Mesendoderm (in vitro differentiated cells): Measurements from ENCODE around the gene SOBP.
"Not testable (repeated sequence)": the region's sequence is repeated elsewhere in the genome, so short reads cannot be mapped to it uniquely, and the experiment has no call there.

ENCODE experiments used
- DNase-seq: peaks from one replicate; pipeline ENCODE4 v3.0.0; 2013
- H2AK5ac ChIP-seq: 2 replicates; pipeline ENCODE4 v1.6.1; 2013; ENCODE audit warnings: low read length, inconsistent platforms
- H2BK120ac ChIP-seq: 2 replicates; pipeline ENCODE4 v1.6.1; 2013; ENCODE audit warnings: low read depth, mild to moderate bottlenecking, low read length, moderate library complexity, mixed read lengths
- H2BK15ac ChIP-seq: replicated peaks from 2 replicates; pipeline ENCODE4 v1.6.1; 2013; ENCODE audit warnings: low read depth, mild to moderate bottlenecking, moderate library complexity
- H2BK5ac ChIP-seq: 2 replicates; pipeline ENCODE4 v1.6.1; 2013; ENCODE audit warnings: low read length, inconsistent platforms
- H3K18ac ChIP-seq: 2 replicates; pipeline ENCODE4 v1.6.1; 2013; ENCODE audit warnings: mild to moderate bottlenecking, low read length, mixed read lengths
- H3K23ac ChIP-seq: one replicate; pipeline ENCODE4 v1.6.1; 2013; ENCODE audit warnings: low read length
- H3K27ac ChIP-seq: 2 replicates; pipeline ENCODE4 v1.5.1; 2013; ENCODE audit warnings: low read depth, mild to moderate bottlenecking, inconsistent platforms, low read length, moderate library complexity
- H3K27me3 ChIP-seq: 2 replicates; pipeline ENCODE4 v1.6.1; 2013; ENCODE audit warnings: low read length, control low read depth, mild to moderate bottlenecking, inconsistent platforms; ENCODE audit not compliant: insufficient read depth, poor library complexity
- H3K36me3 ChIP-seq: 2 replicates; pipeline ENCODE4 v1.6.1; 2013; ENCODE audit warnings: low read length, inconsistent platforms; ENCODE audit not compliant: control insufficient read depth, insufficient read depth
- H3K4ac ChIP-seq: one replicate; pipeline ENCODE4 v1.6.1; 2013; ENCODE audit warnings: low read depth, mild to moderate bottlenecking, low read length, moderate library complexity
- H3K4me1 ChIP-seq: 2 replicates; pipeline ENCODE4 v1.6.1; 2013; ENCODE audit warnings: low read depth, low read length, inconsistent platforms; ENCODE audit not compliant: control insufficient read depth
- H3K4me2 ChIP-seq: 2 replicates; pipeline ENCODE4 v1.6.1; 2013; ENCODE audit warnings: low read length
- H3K4me3 ChIP-seq: 2 replicates; pipeline ENCODE4 v1.5.1; 2013; ENCODE audit warnings: mild to moderate bottlenecking, low read length
- H3K56ac ChIP-seq: one replicate; pipeline ENCODE4 v1.6.1; 2013; ENCODE audit warnings: low read length
- H3K79me1 ChIP-seq: 2 replicates; pipeline ENCODE4 v1.6.1; 2013; ENCODE audit warnings: low read length, inconsistent platforms
- H3K79me2 ChIP-seq: 2 replicates; pipeline ENCODE4 v1.6.1; 2013; ENCODE audit warnings: mild to moderate bottlenecking, low read length; ENCODE audit not compliant: control insufficient read depth, insufficient read depth
- H3K9ac ChIP-seq: 2 replicates; pipeline ENCODE4 v1.6.1; 2013; ENCODE audit warnings: low read length, inconsistent platforms
- H4K5ac ChIP-seq: one replicate; pipeline ENCODE4 v1.6.1; 2013; ENCODE audit warnings: low read length
- H4K8ac ChIP-seq: one replicate; pipeline ENCODE4 v1.6.1; 2013; ENCODE audit warnings: low read depth, mild to moderate bottlenecking, control low read depth, low read length, moderate library complexity
- WGBS: extraction: QIAGEN DNeasy Blood & Tissue Kit; methylation state at CpG from one replicate; pipeline ENCODE4 v1.1.7; 2013; ENCODE audit warnings: low lambda C conversion rate, missing lambda C conversion rate; ENCODE audit not compliant: insufficient coverage; ENCODE audit errors: extremely low coverage; 5-methylcytosine and 5-hydroxymethylcytosine counted together

The SOBP gene

DNA sequence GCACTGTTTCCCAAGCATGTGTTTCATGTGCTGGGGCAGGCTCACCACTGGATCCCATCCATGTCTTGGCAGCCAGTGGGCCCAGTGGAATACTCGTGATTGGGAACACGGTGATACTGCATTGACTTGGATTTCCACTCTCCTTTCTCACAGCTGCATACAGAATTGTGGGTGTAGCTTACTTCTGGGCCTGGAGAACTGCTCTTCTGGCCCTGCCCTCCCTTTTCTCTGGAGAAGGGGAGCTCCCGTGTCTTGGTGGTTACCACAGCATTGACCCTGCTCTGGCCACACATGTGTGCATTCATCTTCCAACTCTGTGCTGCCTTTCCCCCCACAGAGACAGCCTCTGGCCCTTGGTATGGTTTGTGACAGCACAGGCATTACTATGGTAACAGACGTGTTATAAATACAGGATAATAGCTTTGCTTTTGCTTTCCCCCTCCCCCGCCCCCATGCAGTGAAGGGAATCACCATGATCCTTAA lies 21.6 kb downstream of the SOBP start:
- no peak overlapping the region for H2BK15ac ChIP-seq
- no peaks in the 10 kb centered on the region for H3K79me1 ChIP-seq
- no peaks in the 10 kb centered on the region for H3K27me3 ChIP-seq
- no peak overlapping the region for H3K23ac ChIP-seq
- no peak overlapping the region for H3K56ac ChIP-seq
- no peak overlapping the region for H2BK5ac ChIP-seq
- no peak overlapping the region for H3K4ac ChIP-seq
- H3K36me3 ChIP-seq: no peaks in the 10 kb centered on the region
- peak; percentile 79 for DNase-seq
- H3K9ac ChIP-seq: no peak overlapping the region
- no peak overlapping the region for H2AK5ac ChIP-seq
- no peaks in the 10 kb centered on the region for H3K79me2 ChIP-seq
- H3K27ac ChIP-seq: no peak overlapping the region
- H3K4me2 ChIP-seq: no peak overlapping the region
- H3K18ac ChIP-seq: no peak overlapping the region
- no CpG with 5 or more reads among the region's 5 CpGs for WGBS
- H3K4me3 ChIP-seq: no peak overlapping the region
- peaks cover 4% of the 10 kb centered on the region for H3K4me1 ChIP-seq
- no peak overlapping the region for H4K5ac ChIP-seq
- no peak overlapping the region for H2BK120ac ChIP-seq
- no peak overlapping the region for H4K8ac ChIP-seq

DNA sequence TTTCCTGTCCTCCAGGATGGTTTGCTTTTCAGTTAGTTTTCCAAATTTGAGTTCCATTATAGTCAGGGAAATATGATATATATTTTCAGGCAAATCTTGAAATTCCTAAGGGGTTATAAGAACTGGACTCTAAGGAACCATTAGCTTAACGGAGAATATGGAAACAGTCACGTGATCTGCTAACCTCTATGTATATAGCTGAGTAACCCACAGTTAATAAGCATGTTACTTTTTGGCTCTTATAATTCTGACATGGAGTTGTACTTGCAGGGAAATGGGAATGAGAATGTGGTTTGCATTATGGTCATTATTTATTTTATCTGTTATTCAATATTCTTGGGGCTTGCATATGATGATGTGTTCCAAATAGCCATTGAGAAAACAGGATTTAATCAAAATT lies 23.3 kb downstream of the SOBP start:
- Histone ChIP-seq H3K27me3 (no peaks in the 10 kb centered on the region), H3K27ac (no peak overlapping the region), H3K4me2 (no peak overlapping the region), H2BK5ac (no peak overlapping the region), H4K5ac (no peak overlapping the region), H2BK120ac (no peak overlapping the region), H3K4me1 (peaks cover 4% of the 10 kb centered on the region), H3K79me1 (no peaks in the 10 kb centered on the region), H3K4me3 (no peak overlapping the region), H3K23ac (no peak overlapping the region), H3K56ac (no peak overlapping the region), H3K4ac (no peak overlapping the region), H2BK15ac (no peak overlapping the region), H3K18ac (no peak overlapping the region), H3K36me3 (no peaks in the 10 kb centered on the region), H2AK5ac (no peak overlapping the region), H4K8ac (no peak overlapping the region), H3K9ac (no peak overlapping the region), H3K79me2 (no peaks in the 10 kb centered on the region)
- DNase-seq: no peak
- no CpG with 5 or more reads among the region's 2 CpGs for WGBS

- Histone ChIP-seq H3K4me1 (peaks cover 4% of the 10 kb centered on the region), H3K23ac (no peak overlapping the region), H2BK120ac (no peak overlapping the region), H3K27ac (no peak overlapping the region), H3K56ac (no peak overlapping the region), H3K27me3 (no peaks in the 10 kb centered on the region), H3K79me1 (no peaks in the 10 kb centered on the region), H4K5ac (no peak overlapping the region), H2AK5ac (no peak overlapping the region), H2BK15ac (no peak overlapping the region), H3K4me3 (no peak overlapping the region), H4K8ac (no peak overlapping the region), H3K18ac (no peak overlapping the region), H3K9ac (no peak overlapping the region), H3K36me3 (no peaks in the 10 kb centered on the region), H3K4me2 (no peak overlapping the region), H3K79me2 (no peaks in the 10 kb centered on the region), H2BK5ac (no peak overlapping the region), H3K4ac (no peak overlapping the region)
- no CpG with 5 or more reads among the region's 5 CpGs for WGBS
- DNase-seq: no peak
Measured at GRCh38 chr6:107515955-107516354, 26.0 kb downstream of the SOBP start.

DNA sequence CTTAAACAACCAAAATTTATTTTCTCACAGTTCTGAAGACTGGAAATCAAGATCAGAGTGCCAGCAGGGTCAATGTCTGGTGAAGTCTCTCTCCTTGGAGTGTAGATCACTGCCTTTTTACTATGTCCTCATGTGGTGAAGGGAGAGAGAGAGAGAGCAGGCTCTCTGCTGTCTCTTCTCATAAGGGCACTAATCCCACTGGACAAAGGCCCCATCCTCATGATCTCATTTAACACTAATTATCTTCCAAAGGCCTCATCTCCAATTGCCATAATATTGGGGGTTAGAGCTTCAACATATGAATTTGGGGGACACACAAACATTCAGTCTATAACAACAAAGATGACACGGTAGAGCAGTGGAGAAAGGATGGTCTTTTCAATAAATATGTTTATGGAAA lies 27.4 kb downstream of the SOBP start:
- Histone ChIP-seq H3K9ac (no peak overlapping the region), H3K56ac (no peak overlapping the region), H4K8ac (no peak overlapping the region), H2AK5ac (no peak overlapping the region), H2BK15ac (no peak overlapping the region), H3K27me3 (no peaks in the 10 kb centered on the region), H3K4me3 (no peak overlapping the region), H4K5ac (no peak overlapping the region), H3K4ac (no peak overlapping the region), H2BK120ac (no peak overlapping the region), H2BK5ac (no peak overlapping the region), H3K4me2 (no peak overlapping the region), H3K79me2 (no peaks in the 10 kb centered on the region), H3K27ac (no peak overlapping the region), H3K36me3 (no peaks in the 10 kb centered on the region), H3K23ac (no peak overlapping the region), H3K79me1 (no peaks in the 10 kb centered on the region), H3K18ac (no peak overlapping the region), H3K4me1 (no peaks in the 10 kb centered on the region)
- WGBS: no CpG with 5 or more reads among the region's 1 CpG
- DNase-seq: no peak

- H2BK15ac ChIP-seq, H4K5ac ChIP-seq, H3K56ac ChIP-seq, H3K79me1 ChIP-seq, H4K8ac ChIP-seq, H2AK5ac ChIP-seq, H3K4me3 ChIP-seq, H3K27me3 ChIP-seq, H3K79me2 ChIP-seq, H3K4ac ChIP-seq, H3K9ac ChIP-seq, H2BK5ac ChIP-seq, H3K18ac ChIP-seq, H2BK120ac ChIP-seq, H3K36me3 ChIP-seq, H3K23ac ChIP-seq, H3K4me1 ChIP-seq, H3K4me2 ChIP-seq, H3K27ac ChIP-seq: not testable (repeated sequence)
- peak; percentile 27 for DNase-seq
- WGBS: no CpG with 5 or more reads among the region's 5 CpGs
Measured at GRCh38 chr6:107519224-107519623, 29.3 kb downstream of the SOBP start.

DNA sequence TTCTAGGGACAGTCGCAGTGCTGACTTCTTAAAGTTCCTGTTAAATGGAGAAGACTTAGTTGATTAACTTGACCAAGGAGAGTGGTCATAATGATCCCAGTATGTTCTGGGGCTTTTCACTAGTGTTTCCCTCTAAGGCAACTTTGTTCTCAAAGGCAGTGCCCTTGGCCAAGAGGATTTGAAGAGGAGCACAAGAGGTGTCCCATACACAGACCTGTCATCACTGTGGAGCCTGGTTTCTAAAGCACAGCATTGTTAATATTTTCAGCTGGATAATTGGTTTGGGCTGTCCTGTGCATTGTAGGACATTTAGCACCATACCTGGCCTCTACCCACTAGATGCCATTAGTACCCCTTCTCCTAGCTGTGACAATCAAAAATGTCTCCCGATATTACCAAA lies 30.8 kb downstream of the SOBP start:
- not testable (repeated sequence) for H2BK15ac ChIP-seq, H3K79me1 ChIP-seq, H3K27ac ChIP-seq, H3K18ac ChIP-seq, H4K5ac ChIP-seq, H2AK5ac ChIP-seq, H3K4me1 ChIP-seq, H3K4me2 ChIP-seq, H3K27me3 ChIP-seq, H3K23ac ChIP-seq, H3K4ac ChIP-seq, H3K4me3 ChIP-seq, H3K56ac ChIP-seq, H2BK120ac ChIP-seq, H3K79me2 ChIP-seq, H3K9ac ChIP-seq, H2BK5ac ChIP-seq, H4K8ac ChIP-seq, DNase-seq, H3K36me3 ChIP-seq
- WGBS: no CpG with 5 or more reads among the region's 2 CpGs
